ENCODE measurements around the gene CEP57. TPM values are rescaled to one million over a fixed set of nuclear protein-coding genes. Genes with fewer than 3 reads are reported as not detected.

CEP57 gene
- total and polyA plus RNA-seq, 2 of the 4 experiments (the other 2 are of a cell fraction): 14.5 to 30.5 TPM

GRCh38 chr11:95835768-95836488, 45.6 kb downstream of the CEP57 start:
- peak; percentile 84 for ATAC-seq (ENCODE audit: low read depth)
- peak; percentile 96 for DNase-seq
- Histone ChIP-seq H3K27me3 (ENCODE audit: control insufficient read depth, insufficient read depth, low read length) (no peaks in the 10 kb centered on the region), H3K4ac (ENCODE audit: low read depth, low read length) (no peak overlapping the region), H4K91ac (ENCODE audit: insufficient read depth, low read depth, low read length) (no peak overlapping the region), H3K14ac (replicated peaks; ENCODE audit: low read depth, low read length) (no peak overlapping the region), H3K18ac (ENCODE audit: low read depth, low read length) (0 out of 2 replicates have a peak overlapping the region, but pooled peaks have one; percentile 10), H3K56ac (ENCODE audit: extremely low read depth, insufficient read depth, low read length) (no peak overlapping the region), H3K9me3 (ENCODE audit: control insufficient read depth, insufficient read depth, low read length) (no peaks in the 10 kb centered on the region), H3K79me1 (ENCODE audit: low read depth in 1 of 2, low read length in 2 of 2) (peaks cover 2 to 11% of the 10 kb centered on the region in 2 experiments; a peak in 2 of 4 replicates), H4K8ac (ENCODE audit: low read depth in 2 of 2, low read length in 2 of 2) (peak overlapping the region in 1 of 2 experiments; percentile 7; a peak in 1 of 4 replicates), H2BK15ac (ENCODE audit: low read depth, low read length) (no peak overlapping the region), H3K23ac (ENCODE audit: low read depth, low read length) (no peak overlapping the region), H3K9me1 (ENCODE audit: insufficient read depth, low read length) (peaks cover 3% of the 10 kb centered on the region), H3K9ac (ENCODE audit: low read depth, low read length) (no peak overlapping the region), H2AK5ac (ENCODE audit: low read depth, low read length) (no peak overlapping the region), H2BK5ac (ENCODE audit: low read depth, low read length, poor library complexity, severe bottlenecking) (peak overlapping the region; percentile 61), H3K4me2 (ENCODE audit: low read depth, low read length) (no peak overlapping the region; the same call in 1 of the 2 replicates), H3K27ac (ENCODE audit: insufficient read depth, low read length) (no peak overlapping the region), H2AK9ac (replicated peaks; ENCODE audit: low read depth, low read length, poor library complexity) (no peak overlapping the region), H3K36me3 (ENCODE audit: control insufficient read depth, insufficient read depth, low read length) (peaks cover 6% of the 10 kb centered on the region), H3K4me1 (ENCODE audit: control insufficient read depth, insufficient read depth, low read length) (peaks cover 12% of the 10 kb centered on the region), H2AFZ (replicated peaks; ENCODE audit: low read length, poor library complexity) (no peak overlapping the region), H2BK120ac (ENCODE audit: low read depth, low read length) (no peak overlapping the region), H3K4me3 (ENCODE audit: insufficient read depth, low read depth, low read length) (no peak overlapping the region), H4K20me1 (ENCODE audit: insufficient read depth, low read length) (peaks cover 3% of the 10 kb centered on the region; the same call in 1 of the 2 replicates), H2BK20ac (ENCODE audit: low read depth, low read length) (no peak overlapping the region), H4K5ac (ENCODE audit: low read depth, low read length) (no peak overlapping the region)
- in situ Hi-C loops (cut with MboI; ENCODE audit: low sequenced_read_pairs) (no loop called here), intact Hi-C loops (cut with micrococcal nuclease) (loop anchor here (1.0 to 5.0 kb wide), 6 partner anchors 87 to 590 kb away; partner anchors contain the start of gene MAML2), dilution Hi-C loops (cut with HindIII; ENCODE audit: low sequenced_read_pairs, unreplicated experiment) (no loop called here)
- no TSS peak for BruUV-seq (replicated peaks)
- WGBS, 2 experiments (ENCODE audit: extremely low coverage in 2 of 2, insufficient read length in 1 of 2): no CpG with 5 or more reads among the region's 3 CpGs
- CTCF ChIA-PET: interaction anchor here (0.5 to 2.1 kb wide), 17 partner anchors 9 to 593 kb away, joined by 3 to 16 read pairs (median 4); partner anchors contain the start of genes CEP57, FAM76B and MAML2
- POLR2A ChIA-PET (ENCODE audit: unreplicated experiment): no interaction called here
- TF ChIP-seq CTCF (conservative IDR thresholded peaks at IDR 0.05; ENCODE audit: low read depth, low read length): peak; percentile 97
- no peak for TF ChIP-seq RCOR1 (IDR thresholded peaks at IDR 0.05; ENCODE audit: insufficient replicate concordance, low read length)
- peak; percentile 95 for TF ChIP-seq RAD21 (IDR thresholded peaks at IDR 0.05; ENCODE audit: low read length)
- peak; percentile 67; the same call in 1 of the 2 replicates for TF ChIP-seq NFE2L2 (IDR thresholded peaks at IDR 0.05; ENCODE audit: low read depth, low read length)
- TF ChIP-seq CEBPB (IDR thresholded peaks at IDR 0.05; ENCODE audit: low read depth, low read length): peak; percentile 48
- TF ChIP-seq SMC3 (IDR thresholded peaks at IDR 0.05; ENCODE audit: low read depth, low read length): peak; percentile 85

Measured in IMR-90 (cell line).